ENCODE measurements around the gene MS4A4E.

DNA sequence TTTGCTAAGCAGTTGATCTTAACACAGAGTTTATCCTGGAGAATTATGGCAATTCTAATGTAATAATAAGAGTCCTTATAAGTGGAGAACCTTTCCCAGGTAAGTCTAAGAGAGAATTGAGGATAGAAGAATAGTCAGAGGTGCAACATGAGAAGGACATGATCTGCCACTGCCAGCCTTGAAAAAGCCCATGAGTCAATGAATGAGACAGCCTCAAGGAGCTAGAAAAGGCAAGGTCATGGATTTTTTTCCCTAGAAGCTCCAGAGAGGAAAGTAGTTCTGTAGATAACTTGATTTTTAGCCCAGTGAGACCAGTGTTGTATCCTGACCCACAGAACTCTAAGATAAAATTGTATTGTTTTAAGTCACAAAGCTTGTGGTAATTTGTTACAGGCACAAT, 77.0 kb downstream of the MS4A4E start:
- TF ChIP-seq CTCF (IDR thresholded peaks at IDR 0.05) (no peak), POLR2A (IDR thresholded peaks at IDR 0.05; ENCODE audit: low read depth) (no peak)
